HG03135 (cell line): ENCODE results near the gene NDUFAF4.
A peak's percentile ranks its signal among the peaks of the same experiment; 100 is the strongest.

Experiments
- ATAC-seq: cut with Tn5 transposase; IDR thresholded peaks from one replicate; pipeline ENCODE4 v1.9.1; 2021; ENCODE audit warnings: mild to moderate bottlenecking, moderate library complexity; ENCODE audit not compliant: unreplicated experiment

Gene NDUFAF4

DNA sequence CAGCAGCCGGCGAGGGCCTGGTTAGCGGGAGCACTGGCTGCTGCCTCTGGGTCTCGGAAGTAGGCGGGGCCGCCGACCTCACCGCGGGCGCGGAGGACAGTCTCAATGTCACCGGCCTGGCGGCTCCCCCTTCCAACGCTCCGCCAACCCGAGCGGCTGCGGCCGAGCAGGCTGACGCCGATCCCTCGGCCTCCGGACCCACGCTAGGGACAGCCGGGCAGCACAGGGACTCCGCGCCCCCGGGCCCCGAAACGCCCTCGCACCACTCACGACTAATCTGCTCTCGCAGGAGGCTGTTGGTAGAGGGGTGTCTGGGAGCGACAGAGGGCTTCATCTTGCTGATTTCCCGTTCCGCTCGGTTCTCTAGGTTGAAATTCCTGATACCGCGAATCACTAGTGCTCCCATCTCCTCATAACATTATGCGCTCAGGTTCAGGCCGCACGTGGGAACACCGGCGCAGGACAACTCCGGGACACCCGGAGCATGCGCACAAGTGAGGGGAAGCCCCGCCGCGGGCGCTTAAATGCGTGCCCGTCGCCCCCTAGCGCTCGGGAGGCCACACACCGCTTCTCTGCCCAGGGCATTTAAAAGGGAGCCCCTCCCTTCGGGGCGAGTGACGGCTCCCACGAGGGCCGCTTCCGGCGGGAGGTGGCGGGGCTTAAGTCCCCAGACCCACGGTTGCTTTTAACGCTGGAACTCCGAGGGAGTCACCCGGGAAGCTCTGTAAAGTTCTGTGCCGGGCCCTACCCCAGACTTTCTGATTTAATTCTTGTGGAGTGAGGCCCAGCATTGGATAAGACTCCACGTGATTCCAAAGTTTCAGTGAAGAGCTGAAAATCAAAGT lies at the start of gene NDUFAF4:
Gene NDUFAF4, minus strand, starts transcription at position 496 of the 845 bp plus-strand sequence. Its CDS starts 90 bp downstream, at position 406.
- ATAC-seq: peak; percentile 95

- ATAC-seq: peak; percentile 98
These were observed 49.4 kb upstream of the NDUFAF4 start for GRCh38 chr6:96947055-96947454.

DNA sequence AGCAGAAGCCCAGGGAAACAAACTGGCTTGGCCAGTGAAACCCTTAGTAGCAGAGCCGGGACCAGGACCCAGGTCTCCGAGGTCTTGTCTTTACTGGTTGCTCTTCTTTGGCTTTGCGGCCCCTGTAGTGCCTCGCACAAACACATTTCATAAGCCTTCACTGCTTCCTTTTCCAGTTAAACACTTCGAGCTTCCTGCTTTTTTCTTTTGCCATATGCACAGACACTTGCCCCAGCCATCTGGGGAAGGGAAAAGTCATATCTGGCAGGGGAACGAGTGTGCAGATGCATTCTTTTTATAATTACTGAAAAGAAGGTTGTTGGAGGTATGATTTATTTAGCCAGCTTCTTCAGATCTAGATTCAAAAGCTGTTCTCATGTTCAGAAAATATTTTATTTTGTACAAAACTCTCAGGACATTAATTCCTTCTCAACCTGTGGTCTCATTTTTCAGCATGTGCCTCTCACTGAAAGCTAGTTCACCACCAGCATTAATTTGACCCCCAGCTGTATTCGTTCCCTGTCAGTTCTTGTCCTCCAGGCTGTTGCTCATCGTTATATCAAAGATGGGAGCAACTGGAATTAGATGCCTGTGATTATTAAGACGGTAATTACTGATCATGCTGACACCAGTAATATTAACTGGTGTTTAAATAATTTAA lies 46.0 kb upstream of the NDUFAF4 start:
- no peak for ATAC-seq

- no peak for ATAC-seq
These were observed 45.0 kb upstream of the NDUFAF4 start for GRCh38 chr6:96942676-96943075.

- ATAC-seq: no peak
These were observed 42.6 kb upstream of the NDUFAF4 start for GRCh38 chr6:96940322-96940721.

- no peak for ATAC-seq
These were observed 41.5 kb upstream of the NDUFAF4 start for GRCh38 chr6:96939007-96939805.

DNA sequence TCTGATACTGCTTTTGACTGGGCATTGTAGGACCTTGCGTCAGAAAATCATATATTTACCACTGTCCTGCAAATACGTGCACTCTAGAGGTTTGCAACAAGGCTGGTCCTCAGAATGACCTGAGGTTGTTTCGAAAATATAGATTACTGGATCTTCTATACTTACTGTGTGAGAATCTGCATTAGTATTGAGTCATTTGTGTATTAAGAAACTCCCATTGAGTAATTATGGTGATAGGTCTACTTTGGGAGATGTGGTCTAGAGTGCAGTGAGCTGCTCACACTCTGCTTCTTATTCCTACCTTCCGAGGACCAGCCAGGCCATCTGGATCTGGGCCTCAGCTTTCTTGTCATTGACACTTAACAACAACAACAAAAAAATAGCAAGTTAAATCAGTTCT lies 36.4 kb upstream of the NDUFAF4 start:
- no peak for ATAC-seq

DNA sequence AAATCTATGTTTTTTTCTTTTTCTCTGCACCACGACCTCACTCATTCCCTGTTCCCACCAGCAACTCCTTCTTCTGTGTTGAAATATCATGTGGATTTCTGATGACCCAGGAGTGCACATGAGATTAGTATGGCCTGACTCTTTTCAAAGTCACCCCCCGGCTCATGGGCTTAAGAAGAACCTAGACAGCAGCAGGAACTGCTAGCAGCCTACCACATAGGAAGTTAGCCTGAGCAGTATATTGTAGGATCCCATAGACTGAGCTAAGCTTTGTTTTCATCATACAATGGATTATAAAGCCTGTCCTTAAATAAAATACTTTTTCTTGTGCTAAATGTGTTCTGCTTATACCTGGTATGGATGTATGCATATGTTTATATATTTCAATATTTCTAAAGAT lies 33.5 kb upstream of the NDUFAF4 start:
- no peak for ATAC-seq

- no peak for ATAC-seq
These were observed 32.0 kb upstream of the NDUFAF4 start for GRCh38 chr6:96929741-96930140.

DNA sequence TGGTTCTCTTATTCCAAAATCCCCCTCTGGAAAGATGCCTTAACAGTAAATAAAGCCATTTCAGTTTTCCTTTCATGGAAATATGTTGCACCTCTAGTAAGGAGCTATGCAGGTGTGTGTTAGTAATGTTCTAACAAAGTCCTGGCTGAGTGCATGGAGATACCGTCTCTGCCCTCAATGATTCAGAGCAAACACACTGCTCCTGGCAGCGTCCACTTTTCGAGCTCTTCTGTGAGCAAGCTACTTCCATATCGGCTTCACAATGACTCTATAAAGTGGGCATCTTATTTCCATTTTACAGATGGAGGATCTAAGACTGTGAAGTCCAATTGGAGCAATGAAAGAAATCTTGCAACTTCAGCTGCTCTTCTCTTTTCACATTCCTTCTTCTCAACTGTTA lies 30.0 kb upstream of the NDUFAF4 start:
- ATAC-seq: no peak

GRCh38 chr6:96926425-96926824 lies 28.7 kb upstream of the NDUFAF4 start:
- no peak for ATAC-seq

DNA sequence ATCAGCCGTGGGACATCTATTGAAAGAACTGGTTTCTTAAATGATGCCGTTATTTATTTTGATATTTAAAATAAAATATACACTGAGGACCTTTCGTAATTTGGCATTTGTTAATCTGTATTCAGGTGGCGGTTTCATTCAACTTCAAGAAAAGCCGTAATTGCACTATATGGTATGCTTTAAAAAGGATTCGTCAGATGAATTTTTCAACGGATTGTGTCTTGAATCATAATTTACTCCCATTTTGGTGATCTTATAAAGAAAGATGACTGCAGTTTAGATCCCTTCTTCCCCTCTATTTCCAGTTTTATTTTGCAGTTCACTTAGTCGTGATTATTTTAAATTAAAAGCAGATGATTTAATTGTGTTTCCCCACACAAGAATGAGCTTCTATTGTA lies 27.6 kb upstream of the NDUFAF4 start:
- no peak for ATAC-seq

GRCh38 chr6:96923871-96924493 lies 26.3 kb upstream of the NDUFAF4 start:
- ATAC-seq: peak; percentile 79

GRCh38 chr6:96923400-96923799 lies 25.7 kb upstream of the NDUFAF4 start:
- ATAC-seq: no peak

DNA sequence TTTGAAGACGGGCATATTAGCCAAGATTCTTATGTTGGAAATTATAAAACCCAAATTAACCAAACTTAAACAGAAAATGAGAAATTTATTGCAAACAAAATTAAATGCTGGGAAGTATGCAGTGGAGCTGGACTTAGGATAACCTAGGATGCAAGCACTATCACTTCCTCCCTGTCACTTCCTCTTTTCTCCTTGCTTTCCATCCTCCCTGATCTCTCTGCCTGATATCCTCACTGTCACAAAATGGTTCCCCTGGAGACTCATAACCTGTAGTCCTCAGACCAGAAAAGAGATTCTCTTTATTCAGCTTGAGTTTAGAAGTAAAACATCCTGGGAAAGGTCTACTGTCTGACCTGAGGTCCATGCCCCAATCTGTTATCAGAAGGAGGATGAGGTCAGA lies 19.4 kb upstream of the NDUFAF4 start:
- no peak for ATAC-seq

GRCh38 chr6:96913621-96914020 lies 15.9 kb upstream of the NDUFAF4 start:
- no peak for ATAC-seq

GRCh38 chr6:96911751-96912150 lies 14.1 kb upstream of the NDUFAF4 start:
- ATAC-seq: no peak

DNA sequence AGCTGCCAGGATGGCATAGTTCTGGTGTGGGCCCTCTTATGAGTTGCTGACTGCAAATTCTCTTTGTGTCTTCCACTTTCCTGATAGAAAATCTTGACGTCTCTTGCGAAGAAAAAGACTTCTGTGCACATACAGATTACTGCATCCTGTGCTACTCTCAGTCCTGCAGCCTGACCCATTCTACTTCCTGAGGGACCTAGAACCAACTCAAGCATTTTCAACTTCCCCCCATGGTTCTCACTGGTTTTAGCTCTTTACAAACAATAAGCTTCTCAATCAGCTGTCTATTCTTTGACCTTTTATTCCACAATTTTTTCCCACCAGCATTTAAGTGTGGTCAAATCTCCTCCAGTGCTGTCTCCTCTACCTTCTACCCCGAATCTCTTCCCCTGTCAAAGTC lies 13.5 kb upstream of the NDUFAF4 start:
- no peak for ATAC-seq

DNA sequence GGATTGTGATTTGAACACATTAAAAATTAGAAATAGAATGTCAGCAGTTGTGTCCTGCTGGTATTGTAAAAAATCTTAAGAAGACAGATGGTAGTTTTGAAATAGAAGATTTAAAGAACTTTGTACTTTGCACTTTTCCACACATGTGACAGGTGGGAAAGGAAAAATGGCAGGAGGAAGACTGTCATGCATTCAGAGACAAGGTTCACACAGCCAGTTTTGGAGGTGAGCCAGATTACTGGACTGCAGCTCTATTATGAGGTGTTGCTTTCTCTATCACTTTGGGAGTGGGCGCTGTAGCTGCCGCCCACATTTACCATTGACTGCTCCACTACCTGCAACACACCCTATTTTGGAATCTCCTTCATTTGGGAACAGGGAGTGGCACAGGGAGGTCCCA lies 12.1 kb upstream of the NDUFAF4 start:
- ATAC-seq: no peak

DNA sequence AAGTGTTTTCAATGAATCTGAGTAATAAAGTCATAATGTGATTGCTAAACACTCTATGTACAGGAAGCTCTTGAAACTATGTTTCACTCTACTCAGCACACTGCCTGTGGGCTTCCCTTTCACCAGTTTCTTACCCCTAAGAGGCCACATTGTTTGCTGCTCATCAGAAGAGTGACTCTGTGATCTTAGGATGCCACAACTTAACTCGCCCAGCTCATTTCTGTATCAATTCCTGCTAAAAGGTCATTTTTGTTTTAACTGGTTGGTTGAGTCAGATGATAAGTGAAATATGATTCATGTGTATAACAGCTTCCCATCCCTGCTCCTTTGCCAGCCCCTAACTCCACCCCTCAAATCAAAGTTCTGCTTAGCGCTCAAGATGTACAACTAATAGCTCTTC lies 9.8 kb upstream of the NDUFAF4 start:
- peak; percentile 78 for ATAC-seq

DNA sequence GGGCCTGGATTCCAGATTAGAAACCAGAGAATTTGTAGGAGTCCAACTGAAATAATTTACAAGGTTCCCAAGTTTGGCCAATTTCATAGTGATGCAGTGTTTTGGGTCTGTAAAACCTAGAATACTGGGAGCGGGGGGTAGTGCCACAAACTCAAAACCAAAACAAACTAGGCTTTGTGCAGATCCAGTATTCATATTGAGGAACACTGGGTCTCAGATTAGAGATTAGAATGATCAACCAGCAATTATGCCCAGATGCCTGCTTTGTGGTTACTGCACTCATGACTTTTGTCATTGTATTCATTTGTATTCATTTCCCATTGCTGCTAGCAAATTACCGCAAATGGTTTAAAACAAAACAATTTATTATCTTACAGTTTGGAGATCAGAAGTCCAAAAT lies 3.2 kb upstream of the NDUFAF4 start:
- ATAC-seq: no peak
